Gastrocnemius medialis (tissue), 4 donors: ENCODE data around the gene MRPL41. TPM values are rescaled to one million over a fixed set of nuclear protein-coding genes. Genes with fewer than 3 reads are reported as not detected.
"Not testable (repeated sequence)": the region's sequence is repeated elsewhere in the genome, so short reads cannot be mapped to it uniquely, and the experiment has no call there.

Experiments used
- ATAC-seq, 2 donors: fragments of 150-250 bp; one replicate each; pipeline ENCODE4 v1.9.1; 2016
- DNase-seq, 2 donors: peaks; one replicate each; pipeline ENCODE4 v3.0.0-alpha.2; 2019
- H3K27ac ChIP-seq, 4 donors: fragments of 200-600 bp; sonication (generic); 1 replicate in 1 of 4; 2 replicates in 3 of 4; pipeline ENCODE4 v1.5.1; 2016 to 2018; ENCODE audit warnings: mild to moderate bottlenecking in 2 of 4, moderate library complexity in 1 of 4
- H3K27me3 ChIP-seq, 3 donors: fragments of 200-600 bp; sonication (generic) in 2 of 3; 1 replicate in 1 of 3; 2 replicates in 2 of 3; pipeline versions ENCODE4 v1.5.1 to v1.6.0; 2016 to 2019; ENCODE audit warnings: mild to moderate bottlenecking in 1 of 3, moderate library complexity in 1 of 3
- H3K36me3 ChIP-seq, 2 donors: fragments of 200-600 bp; sonication (generic) in 1 of 2; one replicate each; pipeline ENCODE4 v1.5.1; 2017 to 2018
- H3K4me1 ChIP-seq, 2 donors: fragments of 200-600 bp; sonication (generic) in 1 of 2; one replicate each; pipeline ENCODE4 v1.5.1; 2016 to 2017; ENCODE audit warnings: mild to moderate bottlenecking in 2 of 2
- H3K4me3 ChIP-seq, 4 donors: fragments of 200-600 bp; sonication (generic) in 3 of 4; 1 replicate in 1 of 4; 2 replicates in 3 of 4; pipeline ENCODE4 v1.5.1; 2016 to 2019; ENCODE audit warnings: mild to moderate bottlenecking in 2 of 4
- H3K9me3 ChIP-seq, 3 donors: fragments of 200-600 bp; sonication (generic) in 2 of 3; 1 replicate in 1 of 3; 2 replicates in 2 of 3; pipeline ENCODE4 v1.5.1; 2016 to 2019
- CTCF ChIP-seq, 5 experiments: fragments of 450-650 bp in 3 of 5; fragments of 200-600 bp in 2 of 5; sonication (generic) in 2 of 5; IDR thresholded peaks in 4 of 5; conservative IDR thresholded peaks in 1 of 5; 1 replicate in 4 of 5; 2 replicates in 1 of 5; pipeline ENCODE4 v1.5.1; 2016 to 2019; ENCODE audit warnings: antibody characterized with exemption in 5 of 5, mild to moderate bottlenecking in 3 of 5, moderate library complexity in 3 of 5
- POLR2A ChIP-seq, 2 donors: fragments of 450-650 bp; IDR thresholded peaks; one replicate each; pipeline ENCODE4 v1.6.1; 2017; ENCODE audit warnings: antibody characterized with exemption in 2 of 2, mild to moderate bottlenecking in 2 of 2, moderate library complexity in 2 of 2
- in situ Hi-C, 4 donors: fragments of 200-750 bp; cut with MboI; loops; one replicate each; pipeline versions ENCODE4 v1.15.0 to v1.8.0; 2017; ENCODE audit warnings: low sequenced_read_pairs in 4 of 4
- intact Hi-C: fragments of 100-400 bp; cut with DNase I; formaldehyde crosslinking; loops from one replicate; pipeline ENCODE4 v1.15.1; 2023; ENCODE audit warnings: low total_unique reads
- total RNA-seq, 4 donors: library from RNA; depleted of rRNA; stranded (reverse); fragments of >200 nt; gene quantifications; one replicate each; pipeline versions ENCODE4 v1.1.0 to v1.2.3, GENCODE V29; 2016

The MRPL41 gene
- total RNA-seq, 4 donors from 2014 or later, result 107 to 137 (median 126) TPM

GRCh38 chr9:137524981-137525317, 26.7 kb upstream of the MRPL41 start:
- TF ChIP-seq CTCF (IDR thresholded peaks at IDR 0.05 in 4 of 5, conservative IDR thresholded peaks at IDR 0.05 in 1 of 5) (no peak), POLR2A (IDR thresholded peaks at IDR 0.05) (no peak)
- Histone ChIP-seq H3K36me3 (no peaks in the 10 kb centered on the region), H3K4me1 (peaks cover 0 to 3% of the 10 kb centered on the region in 2 donors), H3K27me3 (no peaks in the 10 kb centered on the region), H3K9me3 (no peaks in the 10 kb centered on the region), H3K27ac (no peak overlapping the region), H3K4me3 (no peak overlapping the region)
- no peak for DNase-seq
- intact Hi-C loops (no loop called here), in situ Hi-C loops (no loop called here)
- ATAC-seq, result no peak

- H3K4me1 ChIP-seq, result peaks cover 7 to 10% of the 10 kb centered on the region in 2 donors
- no peaks in the 10 kb centered on the region for H3K9me3 ChIP-seq
- no peaks in the 10 kb centered on the region for H3K36me3 ChIP-seq
- no peak overlapping the region for H3K27ac ChIP-seq
- ATAC-seq (no peak), DNase-seq (no peak)
- TF ChIP-seq CTCF (IDR thresholded peaks at IDR 0.05 in 4 of 5, conservative IDR thresholded peaks at IDR 0.05 in 1 of 5) (no peak), POLR2A (IDR thresholded peaks at IDR 0.05) (no peak)
- in situ Hi-C loops (no loop called here), intact Hi-C loops (no loop called here)
- no peak overlapping the region for H3K4me3 ChIP-seq
- no peaks in the 10 kb centered on the region for H3K27me3 ChIP-seq
Measured at GRCh38 chr9:137530331-137530730, 21.3 kb upstream of the MRPL41 start.

- Histone ChIP-seq H3K27ac (no peak overlapping the region), H3K4me3 (no peak overlapping the region), H3K4me1 (peaks cover 7 to 10% of the 10 kb centered on the region in 2 donors), H3K9me3 (no peaks in the 10 kb centered on the region), H3K36me3 (no peaks in the 10 kb centered on the region), H3K27me3 (no peaks in the 10 kb centered on the region)
- in situ Hi-C loops, result no loop called here
- no peak for TF ChIP-seq CTCF (IDR thresholded peaks at IDR 0.05 in 4 of 5, conservative IDR thresholded peaks at IDR 0.05 in 1 of 5)
- no peak for TF ChIP-seq POLR2A (IDR thresholded peaks at IDR 0.05)
- DNase-seq (no peak), ATAC-seq (no peak)
- intact Hi-C loops, result no loop called here
Measured at GRCh38 chr9:137531099-137531765, 20.4 kb upstream of the MRPL41 start.

- DNase-seq, in situ Hi-C loops, intact Hi-C loops: not testable (repeated sequence)
Measured at GRCh38 chr9:137532891-137533468, 18.7 kb upstream of the MRPL41 start.

GRCh38 chr9:137534256-137535119, 17.2 kb upstream of the MRPL41 start:
- in situ Hi-C loops, result no loop called here
- no peak for DNase-seq
- Histone ChIP-seq H3K9me3 (no peaks in the 10 kb centered on the region), H3K27me3 (no peaks in the 10 kb centered on the region), H3K36me3 (peaks cover 0 to 21% of the 10 kb centered on the region in 2 donors), H3K27ac (peak overlapping the region in 1 of 4 donors; percentile 28), H3K4me1 (peaks cover 7 to 10% of the 10 kb centered on the region in 2 donors), H3K4me3 (no peak overlapping the region)
- ATAC-seq, result peak; percentile 77 to 85
- TF ChIP-seq CTCF (IDR thresholded peaks at IDR 0.05 in 4 of 5, conservative IDR thresholded peaks at IDR 0.05 in 1 of 5) (peak in 3 of 5 experiments; percentile 9 to 58 (median 49)), POLR2A (IDR thresholded peaks at IDR 0.05) (no peak)
- intact Hi-C loops, result no loop called here

More at GRCh38 chr9:137532891-137533468, 18.7 kb upstream of the MRPL41 start:
- H3K27me3 ChIP-seq, ATAC-seq, H3K4me3 ChIP-seq, H3K36me3 ChIP-seq, H3K27ac ChIP-seq, H3K4me1 ChIP-seq, H3K9me3 ChIP-seq: not testable (repeated sequence)
